Osteoblast (primary cell): ENCODE data around the gene TMEM132A. TPM values are rescaled to one million over a fixed set of nuclear protein-coding genes. Genes with fewer than 3 reads are reported as not detected.

Experiments used
- DNase-seq: peaks from one replicate; pipeline ENCODE4 v3.0.0; 2011; ENCODE audit warnings: low spot score, mixed read lengths; ENCODE audit not compliant: insufficient read length; ENCODE audit errors: missing footprints
- H2AFZ ChIP-seq: 2 replicates; pipeline ENCODE4 v1.6.0; 2011; ENCODE audit warnings: mild to moderate bottlenecking, low read length
- H3K27ac ChIP-seq: 2 replicates; pipeline ENCODE4 v1.5.1; 2011; ENCODE audit warnings: mild to moderate bottlenecking, low read depth, low read length, moderate library complexity
- H3K27me3 ChIP-seq: 2 replicates; pipeline ENCODE4 v1.6.0; 2012; ENCODE audit warnings: mild to moderate bottlenecking, control low read depth, inconsistent platforms, low read length, moderate library complexity; ENCODE audit not compliant: insufficient read depth
- H3K36me3 ChIP-seq: 2 replicates; pipeline ENCODE4 v1.5.1; 2011; ENCODE audit warnings: mild to moderate bottlenecking, low read length, control low read depth, moderate library complexity; ENCODE audit not compliant: insufficient read depth
- H3K4me1 ChIP-seq: 2 replicates; pipeline ENCODE4 v1.5.1; 2011; ENCODE audit warnings: mild to moderate bottlenecking, low read length, control low read depth, moderate library complexity; ENCODE audit not compliant: insufficient read depth
- H3K4me2 ChIP-seq: 2 replicates; pipeline ENCODE4 v1.6.0; 2011; ENCODE audit warnings: mild to moderate bottlenecking, low read length; ENCODE audit not compliant: insufficient read depth
- H3K4me3 ChIP-seq: fragments of 200-600 bp; sonication (generic); 3 replicates; pipeline ENCODE4 v1.5.1; 2012; ENCODE audit warnings: mild to moderate bottlenecking, low read length, inconsistent platforms; ENCODE audit not compliant: insufficient read depth
- H3K79me2 ChIP-seq: 2 replicates; pipeline ENCODE4 v1.6.0; 2012; ENCODE audit warnings: mild to moderate bottlenecking, low read length, control low read depth, inconsistent platforms; ENCODE audit not compliant: insufficient read depth
- H3K9me3 ChIP-seq: 2 replicates; pipeline ENCODE4 v1.5.1; 2011; ENCODE audit warnings: low read depth, low read length, control low read depth
- H4K20me1 ChIP-seq: 2 replicates; pipeline ENCODE4 v1.6.0; 2012; ENCODE audit warnings: mild to moderate bottlenecking, low read length, control low read depth; ENCODE audit not compliant: insufficient read depth
- CTCF ChIP-seq: IDR thresholded peaks from 2 replicates; pipeline ENCODE4 v1.5.1; 2011; ENCODE audit warnings: mild to moderate bottlenecking, low read depth, low read length, moderate library complexity; ENCODE audit errors: extremely low read depth
- total RNA-seq: library from RNA; depleted of rRNA; stranded (reverse); fragments of >200 nt; gene quantifications from 2 replicates; pipeline ENCODE4 v1.2.3, GENCODE V29; 2012

The TMEM132A gene
- total RNA-seq, 1 donor: 19.5 TPM

GRCh38 chr11:60922906-60923305 is 1.4 kb upstream of the TMEM132A start:
- H3K79me2 ChIP-seq: peaks cover 11% of the 10 kb centered on the region
- H3K9me3 ChIP-seq: no peaks in the 10 kb centered on the region
- H3K36me3 ChIP-seq: peaks cover 11% of the 10 kb centered on the region
- no peaks in the 10 kb centered on the region for H3K27me3 ChIP-seq
- H3K4me3 ChIP-seq: no peak overlapping the region
- H2AFZ ChIP-seq: no peak overlapping the region
- H3K4me1 ChIP-seq: peaks cover 21% of the 10 kb centered on the region
- no peak for TF ChIP-seq CTCF
- no peak overlapping the region for H3K4me2 ChIP-seq
- DNase-seq: peak; percentile 78
- no peak overlapping the region for H3K27ac ChIP-seq
- H4K20me1 ChIP-seq: no peaks in the 10 kb centered on the region

- Histone ChIP-seq H3K36me3 (peaks cover 11% of the 10 kb centered on the region), H3K79me2 (peaks cover 7% of the 10 kb centered on the region), H3K9me3 (no peaks in the 10 kb centered on the region), H3K27ac (no peak overlapping the region), H2AFZ (no peak overlapping the region), H3K27me3 (no peaks in the 10 kb centered on the region), H3K4me1 (peaks cover 21% of the 10 kb centered on the region), H4K20me1 (no peaks in the 10 kb centered on the region), H3K4me2 (no peak overlapping the region), H3K4me3 (no peak overlapping the region)
- DNase-seq: peak; percentile 63
- TF ChIP-seq CTCF: no peak
Observed at GRCh38 chr11:60923326-60923725, 934 bp upstream of the TMEM132A start.

GRCh38 chr11:60923800-60924109 is 505 bp upstream of the TMEM132A start:
- Histone ChIP-seq H3K79me2 (peaks cover 3% of the 10 kb centered on the region), H3K9me3 (no peaks in the 10 kb centered on the region), H4K20me1 (no peaks in the 10 kb centered on the region), H3K36me3 (peaks cover 11% of the 10 kb centered on the region), H3K27me3 (no peaks in the 10 kb centered on the region), H3K4me1 (peaks cover 18% of the 10 kb centered on the region), H3K4me3 (peak overlapping the region; percentile 74), H3K4me2 (peak overlapping the region; percentile 84), H2AFZ (peak overlapping the region; percentile 68), H3K27ac (no peak overlapping the region)
- TF ChIP-seq CTCF: no peak
- no peak for DNase-seq

- DNase-seq: peak; percentile 92
- no peak for TF ChIP-seq CTCF
- no peak overlapping the region for H3K27ac ChIP-seq
- H3K4me3 ChIP-seq: peak overlapping the region; percentile 74
- peak overlapping the region; percentile 80 for H3K4me2 ChIP-seq
- no peaks in the 10 kb centered on the region for H3K9me3 ChIP-seq
- peaks cover 15% of the 10 kb centered on the region for H3K4me1 ChIP-seq
- H3K36me3 ChIP-seq: peaks cover 11% of the 10 kb centered on the region
- no peaks in the 10 kb centered on the region for H3K27me3 ChIP-seq
- H2AFZ ChIP-seq: peak overlapping the region; percentile 68
- no peaks in the 10 kb centered on the region for H4K20me1 ChIP-seq
- no peaks in the 10 kb centered on the region for H3K79me2 ChIP-seq
Observed at GRCh38 chr11:60924906-60925853, 920 bp downstream of the TMEM132A start.
